Suppressor macrophage treated with lipopolysaccharide for 1 hour (primary cell): Measurements from ENCODE around the gene WWC2.
A peak's percentile ranks its signal among the peaks of the same experiment; 100 is the strongest.

Experiments used
- DNase-seq, 3 donors: peaks; one replicate each; pipeline ENCODE4 v3.0.0-alpha.2; 2020 to 2022

WWC2 gene

DNA sequence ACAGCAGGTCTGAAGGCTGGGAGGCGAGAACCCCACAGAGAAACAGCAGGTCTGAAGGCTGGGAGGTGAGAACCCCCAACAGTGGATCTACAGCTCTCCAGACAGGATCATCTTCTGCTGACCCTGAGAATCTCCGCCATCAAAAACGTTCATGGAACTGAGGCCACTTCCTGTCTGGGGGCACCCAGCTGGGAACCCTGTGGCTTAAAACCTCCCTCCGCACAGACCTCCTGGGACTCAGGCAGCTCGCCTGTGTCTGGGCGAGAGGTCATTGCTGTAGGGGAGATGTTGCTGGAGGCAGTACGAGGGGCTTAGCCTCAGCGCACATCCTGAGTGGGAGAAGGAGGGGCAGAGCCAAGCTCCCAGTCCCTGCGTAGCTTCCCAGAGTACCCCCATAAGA lies 238.3 kb downstream of the WWC2 start:
- no peak for DNase-seq

- DNase-seq, result no peak
Measured at GRCh38 chr4:183337833-183338232, 238.8 kb downstream of the WWC2 start.

GRCh38 chr4:183342541-183343533 lies 243.8 kb downstream of the WWC2 start:
- DNase-seq, result peak in 1 of 3 donors; percentile 19

- no peak for DNase-seq
Measured at GRCh38 chr4:183343730-183344129, 244.7 kb downstream of the WWC2 start.

GRCh38 chr4:183344523-183345255 lies 245.6 kb downstream of the WWC2 start:
- DNase-seq, result no peak

GRCh38 chr4:183345261-183345660 lies 246.2 kb downstream of the WWC2 start:
- DNase-seq, result no peak

- DNase-seq, result no peak
Measured at GRCh38 chr4:183347146-183347545, 248.1 kb downstream of the WWC2 start.

DNA sequence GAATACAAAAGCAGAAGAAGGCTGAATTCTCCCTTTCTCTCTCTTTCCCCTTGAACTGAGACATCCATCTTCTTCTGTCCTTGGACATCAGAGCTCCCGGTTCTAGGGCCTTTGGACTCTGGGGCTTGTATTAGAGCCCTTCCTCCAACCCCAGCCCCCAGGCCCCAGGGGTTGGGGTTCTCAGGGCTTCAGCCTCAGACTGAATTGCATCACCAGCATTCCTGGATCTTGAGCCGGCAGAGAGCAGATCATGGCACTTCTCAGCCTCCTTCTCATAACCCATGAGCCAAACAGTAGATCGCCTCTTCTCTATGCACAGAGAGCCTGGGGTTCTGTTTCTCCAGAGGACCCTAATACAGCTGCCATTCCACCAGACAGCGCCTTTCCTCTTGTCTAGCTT lies 248.5 kb downstream of the WWC2 start:
- no peak for DNase-seq

DNA sequence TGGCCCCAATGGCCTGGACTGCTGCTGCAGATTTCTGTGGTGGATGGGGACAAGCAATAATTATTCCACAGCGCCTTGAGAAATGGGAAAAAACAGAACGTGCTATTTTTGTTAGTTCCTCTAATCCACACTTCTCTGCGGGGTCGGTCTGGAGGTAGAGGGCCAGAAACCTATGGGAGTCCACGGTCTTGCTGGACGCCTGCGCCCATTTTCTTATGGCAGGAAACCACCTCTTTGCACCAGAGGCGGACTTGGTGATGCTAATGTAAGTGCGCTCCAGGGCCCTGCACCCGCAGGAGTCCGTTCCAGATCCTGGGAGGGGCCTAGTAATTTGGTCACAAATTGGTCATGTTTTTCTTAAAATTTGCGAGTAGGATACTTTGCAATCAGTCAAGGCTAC lies 249.1 kb downstream of the WWC2 start:
- DNase-seq, result peak in 2 of 3 donors; percentile 16 to 22

DNA sequence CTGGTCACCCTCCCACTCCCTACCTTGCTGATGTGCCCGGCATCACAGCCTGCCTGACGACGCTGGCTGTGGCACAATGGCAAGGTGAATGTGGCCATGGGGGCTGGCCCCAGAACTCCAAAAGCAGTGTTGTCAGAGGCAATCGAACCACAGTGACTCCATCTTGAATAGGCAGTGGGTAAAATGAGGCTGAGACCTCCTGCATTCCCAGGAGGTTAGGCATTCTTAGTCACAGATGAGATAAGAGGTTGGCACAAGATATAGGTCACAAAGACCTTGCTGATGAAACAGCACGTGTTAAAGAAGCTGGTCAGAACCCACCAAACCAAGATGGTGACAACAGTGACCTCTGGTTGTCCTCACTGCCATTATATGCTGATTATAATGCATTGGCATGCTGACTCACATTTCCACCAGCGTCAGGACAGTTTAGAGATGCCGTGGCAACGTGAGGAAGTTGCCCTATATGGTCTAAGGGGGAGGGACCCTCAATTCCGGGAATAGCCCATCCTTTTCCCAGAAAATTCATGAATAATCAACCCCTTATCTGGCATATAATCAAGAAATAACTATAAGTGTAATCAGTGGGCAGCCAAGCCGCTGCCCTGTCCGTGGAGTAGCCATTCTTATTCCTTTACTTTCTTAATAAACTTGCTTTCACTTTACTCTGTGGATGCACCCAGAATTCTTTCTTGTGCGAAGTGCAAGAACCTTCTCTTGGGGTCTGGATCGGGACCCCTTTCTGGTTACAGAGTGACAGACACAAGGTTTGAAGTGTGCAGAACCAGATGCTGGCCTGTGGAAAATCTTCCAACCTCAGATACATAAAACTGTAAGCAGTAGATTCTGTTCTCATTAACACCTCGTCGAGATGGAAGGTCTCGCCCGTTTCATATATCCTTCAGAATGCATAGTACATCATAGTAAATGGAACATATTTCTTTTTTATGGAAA lies 249.9 kb downstream of the WWC2 start:
- peak; percentile 69 to 95 (median 79) for DNase-seq

- DNase-seq, result peak; percentile 42 to 79 (median 52)
Measured at GRCh38 chr4:183349673-183350072, 250.6 kb downstream of the WWC2 start.

DNA sequence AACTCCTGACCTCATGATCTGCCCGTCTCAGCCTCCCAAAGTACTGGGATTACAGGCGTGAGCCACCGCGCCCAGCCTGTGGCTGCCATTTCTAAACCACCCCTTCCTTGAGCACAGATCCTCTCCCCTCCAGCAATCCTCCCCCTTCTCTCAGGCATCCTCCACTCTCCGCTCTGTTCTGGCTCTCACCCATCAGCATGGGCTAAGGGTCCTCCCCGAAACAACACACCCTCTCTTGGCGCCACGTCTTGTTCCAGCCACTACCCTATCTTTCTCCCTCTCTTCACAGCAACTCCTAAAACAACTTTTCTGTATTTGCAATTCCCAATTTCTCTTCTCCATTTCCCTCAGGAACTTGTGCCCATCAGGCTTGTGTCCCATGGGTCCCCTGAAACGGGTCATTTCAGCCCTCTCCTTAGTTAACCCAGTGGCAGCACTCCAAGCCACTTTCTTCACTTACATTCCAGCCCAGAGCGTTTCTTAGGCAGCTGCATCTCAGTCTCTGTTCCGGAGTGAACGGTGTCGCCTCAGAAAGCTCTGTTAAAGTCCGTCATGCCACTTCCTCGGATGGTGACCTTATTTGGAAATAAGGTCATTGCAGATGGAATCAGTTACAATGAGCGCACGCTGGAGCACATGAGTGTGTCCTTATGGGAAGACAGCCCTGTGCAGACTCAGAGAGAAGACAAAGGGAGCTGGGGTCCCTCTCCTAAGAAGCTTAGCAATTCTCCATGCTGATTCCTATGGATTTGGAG lies 251.4 kb downstream of the WWC2 start:
- no peak for DNase-seq

GRCh38 chr4:183352546-183352945 lies 253.5 kb downstream of the WWC2 start:
- no peak for DNase-seq

GRCh38 chr4:183353557-183353956 lies 254.5 kb downstream of the WWC2 start:
- no peak for DNase-seq

- no peak for DNase-seq
Measured at GRCh38 chr4:183354219-183354618, 255.2 kb downstream of the WWC2 start.

- no peak for DNase-seq
Measured at GRCh38 chr4:183355405-183355804, 256.3 kb downstream of the WWC2 start.

- DNase-seq, result no peak
Measured at GRCh38 chr4:183356173-183356830, 257.2 kb downstream of the WWC2 start.

- DNase-seq, result no peak
Measured at GRCh38 chr4:183356931-183357675, 258.0 kb downstream of the WWC2 start.

DNA sequence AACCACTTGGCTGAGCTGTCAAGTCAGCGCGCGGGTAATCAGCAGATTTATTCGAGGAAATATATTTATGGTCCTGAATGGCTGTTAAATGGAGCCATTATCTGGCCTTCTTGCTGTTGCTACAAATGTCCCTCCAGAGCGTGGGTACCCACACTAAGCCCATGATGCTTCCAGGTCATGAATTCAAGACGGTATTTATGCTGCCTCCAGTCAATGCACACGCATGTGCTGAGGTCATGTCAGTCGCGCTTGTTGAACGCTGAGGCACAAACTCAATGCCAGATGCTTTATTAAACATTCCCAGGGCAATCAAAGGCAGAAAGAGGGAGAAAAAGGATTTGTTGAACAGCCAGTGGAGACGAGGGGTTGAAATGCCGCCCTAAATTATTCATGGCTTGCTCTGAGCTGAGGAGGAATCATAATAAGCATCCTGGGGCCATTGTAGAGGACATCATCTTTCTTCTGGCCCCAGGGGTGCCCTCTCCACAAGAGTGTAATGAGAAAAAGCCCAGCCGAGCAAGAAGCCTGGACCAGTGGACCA lies 259.2 kb downstream of the WWC2 start:
- no peak for DNase-seq
